Activated CD8-positive, alpha-beta memory T cell treated with anti-CD3 and anti-CD28 coated beads for 36 hours (primary cell): ENCODE measurements around the gene SCLY. TPM values are rescaled to one million over a fixed set of nuclear protein-coding genes. Genes with fewer than 3 reads are reported as not detected.

ENCODE experiments used
- CTCF ChIA-PET: fragments of 350-600 bp; sonication (Branson Sonifier 250); formaldehyde crosslinking; loops from one replicate; lab custom pipeline; 2021; ENCODE audit warnings: antibody characterized with exemption; lab: Charles Lee
- POLR2A ChIA-PET: fragments of 350-600 bp; sonication (Branson Sonifier 250); formaldehyde crosslinking; loops from one replicate; lab custom pipeline; 2021; ENCODE audit warnings: antibody characterized with exemption; lab: Charles Lee
- total RNA-seq, 2 experiments: library from RNA; stranded (reverse); gene quantifications; one replicate each; pipeline ENCODE4 v1.2.3, GENCODE V29; 2021

SCLY gene
- total RNA-seq, 2 experiments from 2014 or later = 87.1 to 88.0 TPM

GRCh38 chr2:238119756-238120462 is 59.1 kb downstream of the SCLY start:
- ChIA-PET POLR2A (no interaction called here), CTCF (no interaction called here)

- ChIA-PET CTCF (no interaction called here), POLR2A (no interaction called here)
Measured at GRCh38 chr2:238120463-238121298, 59.9 kb downstream of the SCLY start.

- ChIA-PET CTCF (no interaction called here), POLR2A (no interaction called here)
Measured at GRCh38 chr2:238121511-238122286, 60.9 kb downstream of the SCLY start.

- CTCF ChIA-PET = no interaction called here
Measured at GRCh38 chr2:238122287-238123217, 61.8 kb downstream of the SCLY start.

GRCh38 chr2:238123218-238123971 is 62.6 kb downstream of the SCLY start:
- POLR2A ChIA-PET = no interaction called here

More at GRCh38 chr2:238122287-238123217, 61.8 kb downstream of the SCLY start:
- POLR2A ChIA-PET = no interaction called here

GRCh38 chr2:238123991-238124470 is 63.2 kb downstream of the SCLY start:
- CTCF ChIA-PET = no interaction called here
- POLR2A ChIA-PET = no interaction called here

More at GRCh38 chr2:238123218-238123971, 62.6 kb downstream of the SCLY start:
- CTCF ChIA-PET = no interaction called here

- ChIA-PET CTCF (no interaction called here), POLR2A (no interaction called here)
Measured at GRCh38 chr2:238124488-238125126, 63.8 kb downstream of the SCLY start.

GRCh38 chr2:238125127-238125885 is 64.5 kb downstream of the SCLY start:
- ChIA-PET POLR2A (no interaction called here), CTCF (no interaction called here)

GRCh38 chr2:238126338-238126737 is 65.5 kb downstream of the SCLY start:
- ChIA-PET CTCF (no interaction called here), POLR2A (no interaction called here)

- ChIA-PET POLR2A (no interaction called here), CTCF (no interaction called here)
Measured at GRCh38 chr2:238126775-238127164, 66.0 kb downstream of the SCLY start.

- POLR2A ChIA-PET = no interaction called here
- CTCF ChIA-PET = no interaction called here
Measured at GRCh38 chr2:238127165-238128060, 66.6 kb downstream of the SCLY start.

- ChIA-PET POLR2A (no interaction called here), CTCF (no interaction called here)
Measured at GRCh38 chr2:238128061-238128440, 67.2 kb downstream of the SCLY start.

GRCh38 chr2:238128534-238129001 is 67.8 kb downstream of the SCLY start:
- CTCF ChIA-PET = no interaction called here

GRCh38 chr2:238129166-238130010 is 68.6 kb downstream of the SCLY start:
- POLR2A ChIA-PET = no interaction called here
- CTCF ChIA-PET = no interaction called here

More at GRCh38 chr2:238128534-238129001, 67.8 kb downstream of the SCLY start:
- POLR2A ChIA-PET = no interaction called here

GRCh38 chr2:238130111-238130695 is 69.4 kb downstream of the SCLY start:
- ChIA-PET POLR2A (no interaction called here), CTCF (no interaction called here)
